Calu3 (cell line): ENCODE measurements around the gene CDK6. TPM values are rescaled to one million over a fixed set of nuclear protein-coding genes. Genes with fewer than 3 reads are reported as not detected.

Experiments used
- BruUV-seq: library from RNA; stranded (reverse); fragments of 400-500 nt; replicated peaks from 2 replicates; lab custom pipeline; 2021; lab: Mats Ljungman, UMichigan
- CTCF ChIA-PET: fragments of 300-600 bp; sonication (Branson Sonifier 250); formaldehyde crosslinking; loops from one replicate; lab custom pipeline; 2022; ENCODE audit warnings: antibody characterized with exemption; lab: Charles Lee
- DNase-seq: peaks from one replicate; pipeline ENCODE4 v3.0.0; 2022
- H3K27ac Mint-ChIP-seq: one replicate; pipeline ENCODE4 v1.8.0; 2022; ENCODE audit warnings: mixed read lengths; ENCODE audit not compliant: unreplicated experiment
- H3K27me3 Mint-ChIP-seq: one replicate; pipeline ENCODE4 v1.8.0; 2022; ENCODE audit warnings: mixed read lengths; ENCODE audit not compliant: unreplicated experiment
- H3K36me3 Mint-ChIP-seq: one replicate; pipeline ENCODE4 v1.8.0; 2022; ENCODE audit warnings: mild to moderate bottlenecking, moderate library complexity, mixed read lengths; ENCODE audit not compliant: insufficient read depth, unreplicated experiment
- H3K4me1 Mint-ChIP-seq: one replicate; pipeline ENCODE4 v1.8.0; 2022; ENCODE audit warnings: mild to moderate bottlenecking, low read depth, mixed read lengths; ENCODE audit not compliant: unreplicated experiment
- H3K4me3 Mint-ChIP-seq: one replicate; pipeline ENCODE4 v1.8.0; 2022; ENCODE audit warnings: mild to moderate bottlenecking, low read depth, moderate library complexity, mixed read lengths; ENCODE audit not compliant: unreplicated experiment
- H3K9me3 Mint-ChIP-seq: one replicate; pipeline ENCODE4 v1.8.0; 2022; ENCODE audit warnings: low read depth, mixed read lengths; ENCODE audit not compliant: unreplicated experiment
- intact Hi-C: fragments of 100-400 bp; cut with micrococcal nuclease; formaldehyde crosslinking; loops from one replicate; pipeline ENCODE4 v1.10.0; 2022; ENCODE audit not compliant: unreplicated experiment
- total RNA-seq: library from RNA; stranded (reverse); gene quantifications from 2 replicates; pipeline ENCODE4 v1.2.3, GENCODE V29; 2022
- TF ChIP-seq, protein P1 (sequence below): fragments of 200-600 bp; IDR thresholded peaks from one replicate; pipeline ENCODE4 v1.8.0; 2022; ENCODE audit warnings: antibody characterized with exemption; ENCODE audit not compliant: unreplicated experiment

Gene CDK6
- total RNA-seq, 1 experiment from 2014 or later = 87.9 TPM

- no peaks in the 10 kb centered on the region for H3K9me3 Mint-ChIP-seq
- CTCF ChIA-PET = interaction anchor here (1.3 kb wide), 1 partner anchor 11 kb away, joined by 3 read pairs; no protein-coding TSS in a partner anchor
- peaks cover 14% of the 10 kb centered on the region for H3K36me3 Mint-ChIP-seq
- BruUV-seq = no TSS peak
- H3K27ac Mint-ChIP-seq = no peak overlapping the region
- intact Hi-C loops = no loop called here
- DNase-seq = no peak
- H3K27me3 Mint-ChIP-seq = no peaks in the 10 kb centered on the region
- peaks cover 39% of the 10 kb centered on the region for H3K4me1 Mint-ChIP-seq
- no peak overlapping the region for H3K4me3 Mint-ChIP-seq
- TF ChIP-seq, protein P1, sequence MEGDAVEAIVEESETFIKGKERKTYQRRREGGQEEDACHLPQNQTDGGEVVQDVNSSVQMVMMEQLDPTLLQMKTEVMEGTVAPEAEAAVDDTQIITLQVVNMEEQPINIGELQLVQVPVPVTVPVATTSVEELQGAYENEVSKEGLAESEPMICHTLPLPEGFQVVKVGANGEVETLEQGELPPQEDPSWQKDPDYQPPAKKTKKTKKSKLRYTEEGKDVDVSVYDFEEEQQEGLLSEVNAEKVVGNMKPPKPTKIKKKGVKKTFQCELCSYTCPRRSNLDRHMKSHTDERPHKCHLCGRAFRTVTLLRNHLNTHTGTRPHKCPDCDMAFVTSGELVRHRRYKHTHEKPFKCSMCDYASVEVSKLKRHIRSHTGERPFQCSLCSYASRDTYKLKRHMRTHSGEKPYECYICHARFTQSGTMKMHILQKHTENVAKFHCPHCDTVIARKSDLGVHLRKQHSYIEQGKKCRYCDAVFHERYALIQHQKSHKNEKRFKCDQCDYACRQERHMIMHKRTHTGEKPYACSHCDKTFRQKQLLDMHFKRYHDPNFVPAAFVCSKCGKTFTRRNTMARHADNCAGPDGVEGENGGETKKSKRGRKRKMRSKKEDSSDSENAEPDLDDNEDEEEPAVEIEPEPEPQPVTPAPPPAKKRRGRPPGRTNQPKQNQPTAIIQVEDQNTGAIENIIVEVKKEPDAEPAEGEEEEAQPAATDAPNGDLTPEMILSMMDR = no peak
These were observed 181.0 kb downstream of the CDK6 start for GRCh38 chr7:92655346-92655884.

DNA sequence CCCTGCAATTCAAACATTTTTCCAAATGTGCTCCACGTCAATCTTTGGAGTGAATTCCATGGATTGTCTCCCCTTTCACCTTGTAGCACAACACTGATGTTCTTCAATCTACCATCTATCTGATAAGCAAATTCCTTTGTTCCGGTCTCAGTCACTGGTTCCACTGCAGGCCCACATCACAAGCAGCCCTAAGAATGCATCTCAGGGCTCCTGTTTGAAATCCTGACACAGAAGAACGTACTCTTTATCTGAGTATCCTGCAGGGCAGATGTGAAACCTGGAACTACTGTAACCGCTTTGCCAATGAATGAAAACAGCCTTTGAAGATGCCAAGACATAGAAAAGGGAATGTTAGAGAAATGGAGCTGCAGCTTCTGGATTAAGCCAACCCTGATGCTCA is 183.2 kb downstream of the CDK6 start:
- H3K4me3 Mint-ChIP-seq = no peak overlapping the region
- DNase-seq = no peak

GRCh38 chr7:92652536-92652935 is 183.8 kb downstream of the CDK6 start:
- no peak overlapping the region for H3K27ac Mint-ChIP-seq
- no peak overlapping the region for H3K4me3 Mint-ChIP-seq
- peaks cover 51% of the 10 kb centered on the region for H3K4me1 Mint-ChIP-seq
- intact Hi-C loops = no loop called here
- H3K36me3 Mint-ChIP-seq = peaks cover 6% of the 10 kb centered on the region
- no peaks in the 10 kb centered on the region for H3K9me3 Mint-ChIP-seq
- no peaks in the 10 kb centered on the region for H3K27me3 Mint-ChIP-seq
- no TSS peak for BruUV-seq
- DNase-seq = no peak
- CTCF ChIA-PET = interaction anchor here (0.6 kb wide), 1 partner anchor 184 kb away, joined by 4 read pairs; the partner anchor contains the start of gene CDK6
- TF ChIP-seq, protein P1 = no peak

More for the DNA sequence above, 183.2 kb downstream of the CDK6 start:
- Mint-ChIP-seq H3K27me3 (no peaks in the 10 kb centered on the region), H3K4me1 (peaks cover 47% of the 10 kb centered on the region), H3K27ac (no peak overlapping the region), H3K9me3 (no peaks in the 10 kb centered on the region), H3K36me3 (peaks cover 6% of the 10 kb centered on the region)
- TF ChIP-seq, protein P1 = no peak
- intact Hi-C loops = no loop called here
- CTCF ChIA-PET = interaction anchor here (0.6 kb wide), 1 partner anchor 183 kb away, joined by 4 read pairs; the partner anchor contains the start of gene CDK6
- BruUV-seq = no TSS peak

- CTCF ChIA-PET = interaction anchor here (0.7 kb wide), 2 partner anchors 30 to 182 kb away, joined by 3 read pairs; no protein-coding TSS in a partner anchor
- Mint-ChIP-seq H3K36me3 (peaks cover 9% of the 10 kb centered on the region), H3K4me3 (no peak overlapping the region), H3K27ac (no peak overlapping the region), H3K27me3 (no peaks in the 10 kb centered on the region), H3K4me1 (peaks cover 64% of the 10 kb centered on the region), H3K9me3 (no peaks in the 10 kb centered on the region)
- TF ChIP-seq, protein P1 = no peak
- DNase-seq = no peak
- BruUV-seq = no TSS peak
- intact Hi-C loops = no loop called here
These were observed 186.0 kb downstream of the CDK6 start for GRCh38 chr7:92650391-92650790.
